H1 (cell line): ENCODE data around the gene GPR35. TPM values are rescaled to one million over a fixed set of nuclear protein-coding genes. Genes with fewer than 3 reads are reported as not detected.

ENCODE experiments used
- CTCF ChIA-PET: fragments of 300-600 bp; sonication (Branson Sonifier 250); formaldehyde crosslinking; loops from one replicate; lab custom pipeline; 2021; ENCODE audit not compliant: partially characterized antibody; lab: Charles Lee
- POLR2A ChIA-PET: fragments of 300-600 bp; sonication (Branson Sonifier 250); formaldehyde crosslinking; loops from one replicate; lab custom pipeline; 2021; ENCODE audit warnings: inconsistent platforms; ENCODE audit not compliant: partially characterized antibody; lab: Charles Lee
- DNase-seq, 2 experiments: peaks; one replicate each; pipeline versions ENCODE4 v3.0.0 to v3.0.0-alpha.2; 2010 to 2022; ENCODE audit warnings: low spot score in 2 of 2, low read depth in 1 of 2, mixed read lengths in 1 of 2
- FAIRE-seq: peaks from 2 replicates; lab custom pipeline; 2011; peaks lifted over from hg19 to GRCh38; lab: Jason Lieb, UNC
- H2AFZ ChIP-seq: 2 replicates; pipeline ENCODE4 v1.8.1; 2012; ENCODE audit warnings: low read length, inconsistent platforms
- H2AK5ac ChIP-seq: 2 replicates; pipeline ENCODE4 v1.6.1; 2013; ENCODE audit warnings: low read depth, low read length
- H2BK120ac ChIP-seq: replicated peaks from 2 replicates; pipeline ENCODE3; 2013; ENCODE audit warnings: low read depth, low read length, inconsistent platforms
- H2BK12ac ChIP-seq: 2 replicates; pipeline ENCODE4 v1.6.1; 2013; ENCODE audit warnings: low read depth, low read length
- H2BK15ac ChIP-seq: 2 replicates; pipeline ENCODE4 v1.6.1; 2013; ENCODE audit warnings: low read length
- H2BK20ac ChIP-seq: 2 replicates; pipeline ENCODE4 v1.6.1; 2013; ENCODE audit warnings: low read length
- H2BK5ac ChIP-seq: 2 replicates; pipeline ENCODE4 v1.6.1; 2013; ENCODE audit warnings: low read depth, low read length
- H3K14ac ChIP-seq: 2 replicates; pipeline ENCODE4 v1.6.1; 2013; ENCODE audit warnings: inconsistent platforms; ENCODE audit not compliant: insufficient read length
- H3K18ac ChIP-seq: 2 replicates; pipeline ENCODE4 v1.6.1; 2013; ENCODE audit warnings: low read length; ENCODE audit errors: extremely low read depth
- H3K23ac ChIP-seq: 2 replicates; pipeline ENCODE4 v1.6.1; 2013; ENCODE audit warnings: inconsistent platforms; ENCODE audit not compliant: insufficient read length
- H3K23me2 ChIP-seq: 2 replicates; pipeline ENCODE4 v1.6.1; 2013; ENCODE audit warnings: low read depth, low read length
- H3K27ac ChIP-seq: 2 replicates; pipeline ENCODE4 v1.6.1; 2011; ENCODE audit warnings: low read depth, low read length, inconsistent platforms
- H3K27me3 ChIP-seq, 4 experiments: replicated peaks in 1 of 4; 1 replicate in 1 of 4; 2 replicates in 3 of 4; pipeline versions ENCODE4 v1.6.1 to v1.8.1; 2011 to 2013; ENCODE audit warnings: low read length in 3 of 4, mild to moderate bottlenecking in 3 of 4, inconsistent platforms in 2 of 4, mixed read lengths in 2 of 4, moderate library complexity in 1 of 4; ENCODE audit not compliant: control insufficient read depth in 3 of 4, insufficient read depth in 3 of 4; ENCODE audit errors: extremely low read depth in 1 of 4
- H3K36me3 ChIP-seq, 4 experiments: 2 replicates each; pipeline versions ENCODE4 v1.6.1 to v1.8.1; 2011 to 2013; ENCODE audit warnings: mild to moderate bottlenecking in 4 of 4, low read length in 3 of 4, moderate library complexity in 2 of 4, control low read depth in 1 of 4, inconsistent platforms in 1 of 4; ENCODE audit not compliant: insufficient read depth in 4 of 4, control insufficient read depth in 2 of 4
- H3K4ac ChIP-seq: replicated peaks from 2 replicates; pipeline ENCODE3; 2013; ENCODE audit warnings: low read length, low read depth, mixed read lengths, inconsistent platforms; ENCODE audit not compliant: insufficient read length
- H3K4me1 ChIP-seq, 4 experiments: replicated peaks in 1 of 4; 1 replicate in 1 of 4; 2 replicates in 3 of 4; pipeline versions ENCODE4 v1.6.1 to v1.8.1; 2011 to 2013; ENCODE audit warnings: low read length in 3 of 4, inconsistent platforms in 2 of 4, mixed read lengths in 1 of 4; ENCODE audit not compliant: insufficient read depth in 4 of 4, control insufficient read depth in 3 of 4
- H3K4me2 ChIP-seq, 2 experiments: 2 replicates each; pipeline versions ENCODE4 v1.6.1 to v1.8.1; 2011 to 2013; ENCODE audit warnings: low read depth in 2 of 2, low read length in 2 of 2, control low read depth in 1 of 2, inconsistent platforms in 1 of 2, mild to moderate bottlenecking in 1 of 2; ENCODE audit not compliant: insufficient read depth in 1 of 2
- H3K4me3 ChIP-seq, 4 experiments: fragments of 200-600, 300-600 bp in 1 of 4; sonication (generic), shearing (Covaris generic), sonication (Bioruptor Twin) in 1 of 4; 2 replicates each; pipeline versions ENCODE4 v1.5.1 to v1.8.1; 2011 to 2016; ENCODE audit warnings: low read length in 4 of 4, low read depth in 3 of 4, control low read depth in 2 of 4, inconsistent platforms in 2 of 4, mild to moderate bottlenecking in 2 of 4, mixed read lengths in 1 of 4, moderate library complexity in 1 of 4; ENCODE audit not compliant: insufficient read depth in 2 of 4; ENCODE audit errors: extremely low read depth in 1 of 4
- H3K56ac ChIP-seq: replicated peaks from 2 replicates; pipeline ENCODE3; 2013; ENCODE audit warnings: low read depth, mild to moderate bottlenecking, mixed read lengths, low read length, inconsistent platforms; ENCODE audit not compliant: insufficient read length
- H3K79me1 ChIP-seq: 2 replicates; pipeline ENCODE4 v1.6.1; 2013; ENCODE audit warnings: low read depth, low read length, control low read depth
- H3K79me2 ChIP-seq, 2 experiments: 2 replicates each; pipeline versions ENCODE4 v1.6.1 to v1.8.1; 2012 to 2013; ENCODE audit warnings: low read length in 2 of 2, mild to moderate bottlenecking in 2 of 2, inconsistent platforms in 1 of 2; ENCODE audit not compliant: insufficient read depth in 2 of 2, control insufficient read depth in 1 of 2
- H3K9ac ChIP-seq, 4 experiments: replicated peaks in 1 of 4; 1 replicate in 1 of 4; 2 replicates in 3 of 4; pipeline versions ENCODE4 v1.6.1 to v1.8.1; 2011 to 2013; ENCODE audit warnings: low read depth in 3 of 4, low read length in 3 of 4, control low read depth in 2 of 4, mild to moderate bottlenecking in 2 of 4, moderate library complexity in 2 of 4, inconsistent platforms in 1 of 4; ENCODE audit errors: extremely low read depth in 1 of 4
- H3K9me3 ChIP-seq, 2 experiments: 2 replicates each; pipeline versions ENCODE4 v1.6.1 to v1.8.1; 2012 to 2013; ENCODE audit warnings: mild to moderate bottlenecking in 2 of 2, moderate library complexity in 2 of 2, control low read depth in 1 of 2, inconsistent platforms in 1 of 2, low read depth in 1 of 2, low read length in 1 of 2, mixed read lengths in 1 of 2; ENCODE audit not compliant: insufficient read depth in 2 of 2
- H4K20me1 ChIP-seq, 2 experiments: replicated peaks in 1 of 2; 2 replicates each; pipeline versions ENCODE3 to v1.8.1; 2011 to 2013; ENCODE audit warnings: inconsistent platforms in 2 of 2, low read length in 2 of 2, mild to moderate bottlenecking in 1 of 2; ENCODE audit not compliant: insufficient read depth in 2 of 2, control insufficient read depth in 1 of 2
- H4K5ac ChIP-seq: 2 replicates; pipeline ENCODE4 v1.6.1; 2013; ENCODE audit warnings: low read length, low read depth, mixed read lengths, inconsistent platforms; ENCODE audit not compliant: insufficient read length
- H4K8ac ChIP-seq: 2 replicates; pipeline ENCODE4 v1.8.0; 2013; ENCODE audit warnings: mild to moderate bottlenecking, moderate library complexity, low read length, inconsistent platforms; ENCODE audit not compliant: insufficient read depth; ENCODE audit errors: extremely low read depth
- H4K91ac ChIP-seq: replicated peaks from 2 replicates; pipeline ENCODE3; 2013; ENCODE audit warnings: low read length, mixed read lengths, inconsistent platforms; ENCODE audit not compliant: insufficient read length
- BACH1 ChIP-seq: IDR thresholded peaks from 2 replicates; pipeline ENCODE4 v1.6.1; 2012; ENCODE audit warnings: low read length, improper control_type of control experiment
- BCL11A ChIP-seq, 2 experiments: IDR thresholded peaks; one replicate each; pipeline ENCODE4 v1.6.1; 2011; ENCODE audit warnings: low read depth in 2 of 2, low read length in 2 of 2, mild to moderate bottlenecking in 2 of 2
- CBX5 ChIP-seq: fragments of 300-800, 300-1000 bp; sonication (generic); IDR thresholded peaks from 2 replicates; pipeline ENCODE4 v1.7.1; 2016; ENCODE audit warnings: antibody characterized with exemption, low read length, low read depth
- CEBPB ChIP-seq: IDR thresholded peaks from 2 replicates; pipeline ENCODE4 v1.6.1; 2012; ENCODE audit warnings: low read depth, low read length
- EGR1 ChIP-seq: IDR thresholded peaks from 2 replicates; pipeline ENCODE4 v1.6.1; 2011; ENCODE audit warnings: low read depth, low read length, borderline replicate concordance
- EZH2 ChIP-seq: fragments of 200-600 bp; sonication (generic); IDR thresholded peaks from 2 replicates; pipeline ENCODE4 v1.7.1; 2012; ENCODE audit warnings: low read depth, mild to moderate bottlenecking, moderate library complexity, low read length, inconsistent platforms; ENCODE audit not compliant: severe bottlenecking
- HDAC2 ChIP-seq, 2 experiments: fragments of 300-600 bp in 1 of 2; sonication (generic) in 1 of 2; IDR thresholded peaks; 2 replicates each; pipeline ENCODE4 v1.6.1; 2011 to 2012; ENCODE audit warnings: low read depth in 2 of 2, low read length in 2 of 2, mild to moderate bottlenecking in 2 of 2, moderate library complexity in 2 of 2, borderline replicate concordance in 1 of 2, inconsistent platforms in 1 of 2
- KDM5A ChIP-seq: fragments of 200-600 bp; IDR thresholded peaks from 2 replicates; pipeline ENCODE4 v1.7.1; 2012; ENCODE audit warnings: mild to moderate bottlenecking, low read length, inconsistent platforms, mixed read lengths
- NANOG ChIP-seq: IDR thresholded peaks from 2 replicates; pipeline ENCODE4 v1.6.1; 2011; ENCODE audit warnings: low read length, low read depth, mild to moderate bottlenecking, inconsistent platforms; ENCODE audit not compliant: insufficient read depth, poor library complexity, severe bottlenecking
- RFX5 ChIP-seq: IDR thresholded peaks from 2 replicates; pipeline ENCODE4 v1.6.1; 2011; ENCODE audit warnings: low read depth, low read length, improper control_type of control experiment, borderline replicate concordance
- RNF2 ChIP-seq: fragments of 200-900, 300-1000 bp; sonication (generic); IDR thresholded peaks from 2 replicates; pipeline ENCODE4 v1.7.1; 2016; ENCODE audit warnings: borderline replicate concordance, low read depth, mild to moderate bottlenecking, antibody characterized with exemption, low read length; ENCODE audit not compliant: poor library complexity, severe bottlenecking; ENCODE audit errors: missing control alignments
- SIX5 ChIP-seq: IDR thresholded peaks from 2 replicates; pipeline ENCODE4 v1.6.1; 2011; ENCODE audit warnings: mild to moderate bottlenecking, low read depth, low read length
- SP4 ChIP-seq: IDR thresholded peaks from 2 replicates; pipeline ENCODE4 v1.6.1; 2012; ENCODE audit warnings: low read length, inconsistent platforms
- TBP ChIP-seq: IDR thresholded peaks from 2 replicates; pipeline ENCODE4 v1.6.1; 2011; ENCODE audit warnings: low read depth, low read length, improper control_type of control experiment
- YY1 ChIP-seq: IDR thresholded peaks from 2 replicates; pipeline ENCODE4 v1.6.1; 2011; ENCODE audit warnings: low read depth, mild to moderate bottlenecking, low read length
- WGBS, 2 experiments: shearing (Covaris generic) in 1 of 2; methylation state at CpG; one replicate each; pipeline versions ENCODE4 v1.1.6 to v1.1.7; 2013 to 2015; ENCODE audit warnings: low lambda C conversion rate in 2 of 2, mixed read lengths in 2 of 2, inconsistent platforms in 1 of 2, low coverage in 1 of 2, missing lambda C conversion rate in 1 of 2; ENCODE audit not compliant: insufficient replicate concordance in 2 of 2, insufficient coverage in 1 of 2, insufficient read length in 1 of 2; ENCODE audit errors: extremely low coverage in 1 of 2, missing lambda C conversion rate in 1 of 2; 5-methylcytosine and 5-hydroxymethylcytosine counted together
- polyA plus RNA-seq, 7 experiments: library from polyadenylated mRNA; depleted of rRNA in 3 of 7; stranded (reverse) in 5 of 7; unstranded in 2 of 7; fragments of >200 nt in 5 of 7; fragments of 200-250 nt in 2 of 7; gene quantifications; 1 replicate in 5 of 7; 2 replicates in 1 of 7; 4 replicates in 1 of 7; pipeline versions ENCODE4 v1.2.1 to v1.2.3, GENCODE V29; 2011 to 2013; ENCODE audit warnings: missing spikeins in 2 of 7, mixed read lengths in 2 of 7
- total RNA-seq: library from RNA; stranded (reverse); fragmentation: NEBNext Ultra II Directional; extraction: Animal tissue kit (Norgen Biotek cat#: 25700); gene quantifications from 2 replicates; pipeline ENCODE4 v1.2.1, GENCODE V29; 2021

Gene GPR35
- total and polyA plus RNA-seq, 2 of the 8 experiments (the other 6 are each of a cell fraction or from before 2014, with no cell fraction given) = 0.47 TPM; not detected in 1

- Histone ChIP-seq H4K91ac (no peak overlapping the region), H2BK20ac (no peak overlapping the region), H2BK5ac (no peak overlapping the region), H4K5ac (no peak overlapping the region), H3K4ac (no peak overlapping the region), H3K18ac (no peak overlapping the region), H3K56ac (no peak overlapping the region), H3K9me3 (peaks cover 36 to 43% of the 10 kb centered on the region in 2 experiments), H2AFZ (no peak overlapping the region), H2BK120ac (no peak overlapping the region), H3K27ac (no peak overlapping the region), H3K79me2 (no peaks in the 10 kb centered on the region), H3K4me2 (no peak overlapping the region), H2BK15ac (no peak overlapping the region), H4K20me1 (no peaks in the 10 kb centered on the region), H2AK5ac (no peak overlapping the region), H3K36me3 (no peaks in the 10 kb centered on the region), H3K23ac (no peak overlapping the region), H3K9ac (no peak overlapping the region), H3K14ac (no peak overlapping the region), H3K23me2 (peaks cover 9% of the 10 kb centered on the region; the same call in 1 of the 2 replicates), H2BK12ac (no peak overlapping the region), H3K27me3 (no peaks in the 10 kb centered on the region), H3K4me1 (no peaks in the 10 kb centered on the region), H3K79me1 (no peaks in the 10 kb centered on the region), H4K8ac (no peak overlapping the region), H3K4me3 (no peak overlapping the region)
- POLR2A ChIA-PET = no interaction called here
- CTCF ChIA-PET = interaction anchor here (0.5 kb wide), 1 partner anchor 9 kb away, joined by 3 read pairs; no protein-coding TSS in a partner anchor
- no peak for FAIRE-seq
- no peak for DNase-seq
- WGBS, 2 experiments = 80% methylated on average over 2 of the region's 2 CpGs; no CpG with 5 or more reads in 1 of the 2 experiments
- no peak for TF ChIP-seq HDAC2 (IDR thresholded peaks at IDR 0.05; ENCODE audit: borderline replicate concordance in 1 of 2, low read depth in 2 of 2, low read length in 2 of 2)
- TF ChIP-seq SIX5 = no peak
- no peak for TF ChIP-seq RNF2
- TF ChIP-seq CEBPB = no peak
- TF ChIP-seq CBX5 = no peak
- TF ChIP-seq EGR1 = no peak
- TF ChIP-seq TBP = no peak
- TF ChIP-seq YY1 = no peak
- no peak for TF ChIP-seq BACH1
- TF ChIP-seq EZH2 = no peak
- no peak for TF ChIP-seq KDM5A
- TF ChIP-seq NANOG = no peak
- no peak for TF ChIP-seq BCL11A (IDR thresholded peaks at IDR 0.05; ENCODE audit: low read depth in 2 of 2, low read length in 2 of 2)
- no peak for TF ChIP-seq RFX5
- no peak for TF ChIP-seq SP4
These were observed 9.9 kb upstream of the GPR35 start for GRCh38 chr2:240615396-240615795.
